ENCODE results near the gene HOXA10.

HOXA10 gene

GRCh38 chr7:27203365-27203953 lies 29.3 kb upstream of the HOXA10 start:
- DNase-seq = no peak

- no peak for DNase-seq
These were observed 28.7 kb upstream of the HOXA10 start for GRCh38 chr7:27202862-27203134.

- DNase-seq = no peak
These were observed 28.1 kb upstream of the HOXA10 start for GRCh38 chr7:27202018-27202861.

- DNase-seq = no peak
These were observed 27.5 kb upstream of the HOXA10 start for GRCh38 chr7:27201580-27202017.

GRCh38 chr7:27200761-27201579 lies 26.9 kb upstream of the HOXA10 start:
- no peak for DNase-seq

- no peak for DNase-seq
These were observed 26.0 kb upstream of the HOXA10 start, which contains the start of gene HOXA13 for GRCh38 chr7:27199849-27200760. Gene HOXA13, minus strand, starts transcription at chr7:27200091. Its CDS starts 14 bp downstream, at chr7:27200077.

GRCh38 chr7:27198871-27199801 lies 25.0 kb upstream of the HOXA10 start:
- no peak for DNase-seq

GRCh38 chr7:27198138-27198841 lies 24.2 kb upstream of the HOXA10 start:
- DNase-seq = no peak

- DNase-seq = no peak
These were observed 23.3 kb upstream of the HOXA10 start for GRCh38 chr7:27197137-27198042.

- DNase-seq = peak; percentile 81 to 82
These were observed 22.2 kb upstream of the HOXA10 start for GRCh38 chr7:27196287-27196767.

GRCh38 chr7:27194686-27195379 lies 20.7 kb upstream of the HOXA10 start:
- no peak for DNase-seq

GRCh38 chr7:27194002-27194352 lies 19.9 kb upstream of the HOXA10 start:
- DNase-seq = no peak

- DNase-seq = no peak
These were observed 19.3 kb upstream of the HOXA10 start for GRCh38 chr7:27193335-27194001.

GRCh38 chr7:27192546-27193334 lies 18.6 kb upstream of the HOXA10 start:
- peak in 1 of 2 donors; percentile 42 for DNase-seq

GRCh38 chr7:27191833-27192545 lies 17.9 kb upstream of the HOXA10 start:
- DNase-seq = no peak

GRCh38 chr7:27191161-27191731 lies 17.1 kb upstream of the HOXA10 start:
- no peak for DNase-seq

Data from CD4-positive, alpha-beta T cell treated with Interleukin-4 for 1 hour (primary cell).